Smooth muscle cell (in vitro differentiated cells): ENCODE data around the gene TSPAN15. TPM values are rescaled to one million over a fixed set of nuclear protein-coding genes. Genes with fewer than 3 reads are reported as not detected.

ENCODE experiments used
- DNase-seq: peaks from one replicate; lab custom pipeline; 2025; ENCODE audit not compliant: unreplicated experiment; lab: John Stamatoyannopoulos, UW
- H2AFZ ChIP-seq: fragments of 200-600 bp; sonication (generic); 2 replicates; pipeline ENCODE4 v1.6.0; 2016; ENCODE audit warnings: antibody characterized with exemption, low read depth, mild to moderate bottlenecking
- H3F3A ChIP-seq: fragments of 200-600 bp; sonication (generic); 2 replicates; pipeline ENCODE4 v1.6.0; 2017; ENCODE audit warnings: antibody characterized with exemption, low read depth
- H3K27ac ChIP-seq: fragments of 200-600 bp; sonication (generic); 2 replicates; pipeline ENCODE4 v1.5.1; 2016; ENCODE audit warnings: low read depth, mild to moderate bottlenecking
- H3K27me3 ChIP-seq: fragments of 200-600 bp; sonication (generic); 2 replicates; pipeline ENCODE4 v1.6.1; 2016; ENCODE audit warnings: low read depth, mild to moderate bottlenecking
- H3K36me3 ChIP-seq: fragments of 200-600 bp; sonication (generic); 2 replicates; pipeline ENCODE4 v1.5.1; 2016; ENCODE audit warnings: low read depth
- H3K4me1 ChIP-seq: fragments of 200-600 bp; sonication (generic); 2 replicates; pipeline ENCODE4 v1.5.1; 2016; ENCODE audit warnings: low read depth
- H3K4me2 ChIP-seq: fragments of 200-600 bp; sonication (generic); 2 replicates; pipeline ENCODE4 v1.6.0; 2016; ENCODE audit warnings: mild to moderate bottlenecking
- H3K4me3 ChIP-seq: fragments of 200-600 bp; sonication (generic); 2 replicates; pipeline ENCODE4 v1.5.1; 2016; ENCODE audit warnings: mild to moderate bottlenecking
- H3K79me2 ChIP-seq: fragments of 200-600 bp; sonication (generic); 2 replicates; pipeline ENCODE4 v1.6.0; 2016; ENCODE audit warnings: low read depth, mild to moderate bottlenecking
- H3K9ac ChIP-seq: fragments of 200-600 bp; sonication (generic); 2 replicates; pipeline ENCODE4 v1.6.0; 2016; ENCODE audit warnings: low read depth
- H3K9me3 ChIP-seq: fragments of 200-600 bp; sonication (generic); replicated peaks from 2 replicates; pipeline ENCODE4 v1.5.1; 2016; ENCODE audit warnings: low read depth
- H4K20me1 ChIP-seq: fragments of 200-600 bp; sonication (generic); 2 replicates; pipeline ENCODE4 v1.6.0; 2016; ENCODE audit warnings: low read depth
- WGBS: methylation state at CpG from one replicate; pipeline ENCODE4 v1.1.7; 2016; ENCODE audit warnings: low lambda C conversion rate; 5-methylcytosine and 5-hydroxymethylcytosine counted together
- polyA plus RNA-seq: library from polyadenylated mRNA; unstranded; fragments of >200 nt; fragmentation: Nextera tagmentation; extraction: Ambion mirVana; gene quantifications from 2 replicates; pipeline ENCODE4 v1.2.1, GENCODE V29; 2016
- total RNA-seq: library from RNA; depleted of rRNA; stranded (reverse); fragments of >200 nt; gene quantifications from 2 replicates; pipeline ENCODE4 v1.2.3, GENCODE V29; 2014
- TF ChIP-seq, protein P1 (sequence below): fragments of 200-600 bp; sonication (generic); IDR thresholded peaks from 2 replicates; pipeline ENCODE4 v1.5.1; 2017; ENCODE audit warnings: borderline replicate concordance, mild to moderate bottlenecking, antibody characterized with exemption; ENCODE audit not compliant: insufficient read depth, poor library complexity, severe bottlenecking

TSPAN15 gene
- total and polyA plus RNA-seq, 2 experiments from 2014 or later: 113 to 249 TPM

DNA sequence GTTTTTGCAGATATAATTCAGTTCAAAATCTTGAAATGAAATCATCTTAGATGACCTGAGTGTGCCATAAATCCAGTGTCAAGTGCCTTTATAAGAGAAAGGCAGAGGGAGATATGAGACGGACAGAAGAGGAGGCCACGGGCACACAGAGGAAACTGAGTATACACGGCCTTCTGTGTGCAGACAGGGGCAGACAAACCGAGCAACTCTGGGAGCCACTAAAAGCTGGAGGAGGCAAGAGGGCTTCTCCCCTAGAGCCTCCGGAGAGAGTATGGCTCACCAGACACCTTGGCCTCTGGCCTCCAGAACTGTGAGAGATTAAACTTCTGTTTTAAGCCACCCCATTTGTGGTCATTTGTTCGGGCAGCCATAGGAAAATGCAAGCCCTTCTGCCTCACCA lies 12.6 kb downstream of the TSPAN15 start:
- Histone ChIP-seq H4K20me1 (no peaks in the 10 kb centered on the region), H3K27me3 (no peaks in the 10 kb centered on the region), H3K4me3 (no peak overlapping the region), H3K79me2 (peaks cover 100% of the 10 kb centered on the region), H3K9ac (no peak overlapping the region), H3K9me3 (no peaks in the 10 kb centered on the region), H3F3A (peaks cover 5% of the 10 kb centered on the region), H3K36me3 (no peaks in the 10 kb centered on the region), H3K27ac (peak overlapping the region; percentile 55), H2AFZ (no peak overlapping the region), H3K4me2 (peak overlapping the region; percentile 43), H3K4me1 (peaks cover 13% of the 10 kb centered on the region)
- 73% methylated on average over 6 of the region's 6 CpGs for WGBS
- TF ChIP-seq, protein P1, sequence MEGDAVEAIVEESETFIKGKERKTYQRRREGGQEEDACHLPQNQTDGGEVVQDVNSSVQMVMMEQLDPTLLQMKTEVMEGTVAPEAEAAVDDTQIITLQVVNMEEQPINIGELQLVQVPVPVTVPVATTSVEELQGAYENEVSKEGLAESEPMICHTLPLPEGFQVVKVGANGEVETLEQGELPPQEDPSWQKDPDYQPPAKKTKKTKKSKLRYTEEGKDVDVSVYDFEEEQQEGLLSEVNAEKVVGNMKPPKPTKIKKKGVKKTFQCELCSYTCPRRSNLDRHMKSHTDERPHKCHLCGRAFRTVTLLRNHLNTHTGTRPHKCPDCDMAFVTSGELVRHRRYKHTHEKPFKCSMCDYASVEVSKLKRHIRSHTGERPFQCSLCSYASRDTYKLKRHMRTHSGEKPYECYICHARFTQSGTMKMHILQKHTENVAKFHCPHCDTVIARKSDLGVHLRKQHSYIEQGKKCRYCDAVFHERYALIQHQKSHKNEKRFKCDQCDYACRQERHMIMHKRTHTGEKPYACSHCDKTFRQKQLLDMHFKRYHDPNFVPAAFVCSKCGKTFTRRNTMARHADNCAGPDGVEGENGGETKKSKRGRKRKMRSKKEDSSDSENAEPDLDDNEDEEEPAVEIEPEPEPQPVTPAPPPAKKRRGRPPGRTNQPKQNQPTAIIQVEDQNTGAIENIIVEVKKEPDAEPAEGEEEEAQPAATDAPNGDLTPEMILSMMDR: no peak
- no peak for DNase-seq

DNA sequence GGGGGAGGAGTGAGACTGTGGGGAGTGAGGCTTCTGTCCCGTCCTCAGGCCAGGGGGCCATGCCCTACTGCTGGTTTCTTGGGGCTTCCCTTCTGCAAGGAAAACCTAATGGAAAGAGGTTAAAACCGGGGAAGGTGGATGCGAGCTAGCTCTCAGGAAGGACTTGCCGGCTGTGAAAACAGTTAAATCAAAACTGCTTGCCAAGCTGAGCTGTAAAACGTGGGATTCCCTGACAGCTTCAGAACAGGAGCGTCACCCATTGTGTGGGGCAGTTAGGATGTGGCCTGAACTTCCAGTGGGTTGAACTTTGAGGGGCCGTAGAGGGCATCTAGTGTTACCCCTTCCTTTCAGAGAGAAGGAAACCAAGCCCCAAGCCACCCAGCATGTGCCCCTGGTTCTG lies 13.1 kb downstream of the TSPAN15 start:
- no peaks in the 10 kb centered on the region for H4K20me1 ChIP-seq

DNA sequence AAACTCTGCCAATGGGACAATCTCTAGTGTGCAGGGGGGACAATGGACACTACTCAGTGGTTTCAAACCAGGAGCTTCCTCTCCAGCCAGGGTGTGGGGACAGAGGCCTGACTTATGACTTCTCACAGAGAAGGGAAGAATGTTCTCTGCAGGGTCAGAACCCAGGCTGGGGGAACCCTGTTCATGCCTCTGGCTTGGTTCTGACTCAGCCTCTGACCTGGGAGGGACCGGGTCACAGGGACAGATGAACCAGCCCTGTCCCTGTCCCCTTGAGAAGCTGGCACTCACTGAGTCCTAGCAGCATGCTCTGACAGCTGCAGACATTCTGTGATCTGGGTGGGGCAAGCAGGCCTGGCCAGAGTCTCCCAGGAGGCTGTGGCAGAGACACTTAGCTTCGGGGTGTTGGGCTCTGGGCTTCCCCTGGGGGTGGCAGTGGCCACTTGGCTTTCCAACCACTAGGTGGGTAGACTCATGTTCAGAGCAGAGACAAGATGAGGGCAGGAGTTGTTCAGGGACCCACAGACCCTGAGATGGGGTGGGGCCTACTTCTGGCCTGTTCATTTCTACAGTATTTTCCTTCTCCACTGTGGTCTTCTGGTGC lies 13.6 kb downstream of the TSPAN15 start:
- H3K4me2 ChIP-seq: peak overlapping the region; percentile 18

More for the DNA sequence above, 13.1 kb downstream of the TSPAN15 start:
- TF ChIP-seq, protein P1: no peak
- Histone ChIP-seq H3K79me2 (peaks cover 100% of the 10 kb centered on the region), H3K4me1 (peaks cover 17% of the 10 kb centered on the region), H3K27me3 (no peaks in the 10 kb centered on the region), H3K36me3 (no peaks in the 10 kb centered on the region), H3F3A (peaks cover 8% of the 10 kb centered on the region), H3K4me2 (peak overlapping the region; percentile 43), H3K9me3 (no peaks in the 10 kb centered on the region), H3K9ac (no peak overlapping the region), H2AFZ (no peak overlapping the region), H3K27ac (peak overlapping the region; percentile 55), H3K4me3 (no peak overlapping the region)
- 84% methylated on average over 7 of the region's 7 CpGs for WGBS
- DNase-seq: no peak

More for the DNA sequence above, 13.6 kb downstream of the TSPAN15 start:
- H3K4me1 ChIP-seq: peaks cover 17% of the 10 kb centered on the region
- H3K36me3 ChIP-seq: no peaks in the 10 kb centered on the region
- no peak for DNase-seq
- no peaks in the 10 kb centered on the region for H3K9me3 ChIP-seq
- peaks cover 13% of the 10 kb centered on the region for H3F3A ChIP-seq
- H3K9ac ChIP-seq: no peak overlapping the region
- H3K27me3 ChIP-seq: no peaks in the 10 kb centered on the region
- H2AFZ ChIP-seq: no peak overlapping the region
- peaks cover 97% of the 10 kb centered on the region for H3K79me2 ChIP-seq
- H3K4me3 ChIP-seq: no peak overlapping the region
- H3K27ac ChIP-seq: peak overlapping the region; percentile 55
- H4K20me1 ChIP-seq: no peaks in the 10 kb centered on the region
- WGBS: 77% methylated on average over 2 of the region's 2 CpGs
- TF ChIP-seq, protein P1: no peak
